Bronchial epithelial cell (primary cell): ENCODE measurements around the gene E2F1. TPM values are rescaled to one million over a fixed set of nuclear protein-coding genes. Genes with fewer than 3 reads are reported as not detected.

Source experiments
- DNase-seq: peaks from one replicate; pipeline ENCODE4 v3.0.0-alpha.2; 2010; ENCODE audit warnings: low read depth
- FAIRE-seq: peaks from 2 replicates; lab custom pipeline; 2011; peaks lifted over from hg19 to GRCh38; lab: Jason Lieb, UNC
- H3K27me3 ChIP-seq: 2 replicates; pipeline ENCODE4 v1.5.1; 2011; ENCODE audit warnings: low read length; ENCODE audit not compliant: control insufficient read depth, insufficient read depth
- H3K36me3 ChIP-seq: 2 replicates; pipeline ENCODE4 v1.5.1; 2011; ENCODE audit warnings: low read length; ENCODE audit not compliant: control insufficient read depth, insufficient read depth
- H3K4me3 ChIP-seq: 2 replicates; pipeline ENCODE4 v1.5.1; 2011; ENCODE audit warnings: mild to moderate bottlenecking, low read depth, low read length, control low read depth
- total RNA-seq: library from RNA; depleted of rRNA; stranded (reverse); fragments of >200 nt; gene quantifications from 2 replicates; pipeline ENCODE4 v1.2.1, GENCODE V29; 2014
- TF ChIP-seq, protein P1 (sequence below): IDR thresholded peaks from 2 replicates; pipeline ENCODE4 v1.5.1; 2011; ENCODE audit warnings: mild to moderate bottlenecking, moderate library complexity, low read length, control low read depth, inconsistent platforms; ENCODE audit not compliant: insufficient read depth, severe bottlenecking

E2F1 gene
- total RNA-seq, 1 donor from 2014 or later, result 0.26 TPM

GRCh38 chr20:33689973-33690372 is 3.8 kb upstream of the E2F1 start:
- H3K27me3 ChIP-seq, result no peaks in the 10 kb centered on the region
- TF ChIP-seq, protein P1, sequence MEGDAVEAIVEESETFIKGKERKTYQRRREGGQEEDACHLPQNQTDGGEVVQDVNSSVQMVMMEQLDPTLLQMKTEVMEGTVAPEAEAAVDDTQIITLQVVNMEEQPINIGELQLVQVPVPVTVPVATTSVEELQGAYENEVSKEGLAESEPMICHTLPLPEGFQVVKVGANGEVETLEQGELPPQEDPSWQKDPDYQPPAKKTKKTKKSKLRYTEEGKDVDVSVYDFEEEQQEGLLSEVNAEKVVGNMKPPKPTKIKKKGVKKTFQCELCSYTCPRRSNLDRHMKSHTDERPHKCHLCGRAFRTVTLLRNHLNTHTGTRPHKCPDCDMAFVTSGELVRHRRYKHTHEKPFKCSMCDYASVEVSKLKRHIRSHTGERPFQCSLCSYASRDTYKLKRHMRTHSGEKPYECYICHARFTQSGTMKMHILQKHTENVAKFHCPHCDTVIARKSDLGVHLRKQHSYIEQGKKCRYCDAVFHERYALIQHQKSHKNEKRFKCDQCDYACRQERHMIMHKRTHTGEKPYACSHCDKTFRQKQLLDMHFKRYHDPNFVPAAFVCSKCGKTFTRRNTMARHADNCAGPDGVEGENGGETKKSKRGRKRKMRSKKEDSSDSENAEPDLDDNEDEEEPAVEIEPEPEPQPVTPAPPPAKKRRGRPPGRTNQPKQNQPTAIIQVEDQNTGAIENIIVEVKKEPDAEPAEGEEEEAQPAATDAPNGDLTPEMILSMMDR, result no peak
- DNase-seq (no peak), FAIRE-seq (no peak)
- H3K4me3 ChIP-seq, result no peak overlapping the region
- no peaks in the 10 kb centered on the region for H3K36me3 ChIP-seq

DNA sequence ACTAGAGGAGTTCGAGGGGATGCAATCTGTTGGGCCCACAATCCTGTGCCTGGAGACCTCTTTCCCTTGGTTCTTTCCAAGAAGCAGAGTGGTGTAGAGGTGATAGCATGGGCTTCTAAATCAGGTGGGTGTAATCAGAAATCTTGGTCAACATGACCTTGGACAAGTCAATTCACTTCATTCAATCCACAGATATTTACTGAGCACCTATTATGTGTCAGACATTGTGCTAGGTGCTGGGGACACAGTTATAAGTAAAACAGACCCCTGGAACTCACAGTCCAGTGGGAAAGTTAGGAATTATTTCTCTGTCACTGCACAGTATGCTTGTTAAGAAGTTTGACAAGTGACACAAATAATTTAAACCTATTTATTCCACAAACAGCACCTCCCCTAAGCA is 3.3 kb upstream of the E2F1 start:
- no peak overlapping the region for H3K4me3 ChIP-seq
- TF ChIP-seq, protein P1, result no peak
- H3K36me3 ChIP-seq, result no peaks in the 10 kb centered on the region
- FAIRE-seq (no peak), DNase-seq (no peak)
- H3K27me3 ChIP-seq, result no peaks in the 10 kb centered on the region

GRCh38 chr20:33688938-33689424 is 2.8 kb upstream of the E2F1 start:
- DNase-seq (no peak), FAIRE-seq (no peak)
- Histone ChIP-seq H3K36me3 (no peaks in the 10 kb centered on the region), H3K27me3 (no peaks in the 10 kb centered on the region), H3K4me3 (no peak overlapping the region)
- TF ChIP-seq, protein P1, result no peak

DNA sequence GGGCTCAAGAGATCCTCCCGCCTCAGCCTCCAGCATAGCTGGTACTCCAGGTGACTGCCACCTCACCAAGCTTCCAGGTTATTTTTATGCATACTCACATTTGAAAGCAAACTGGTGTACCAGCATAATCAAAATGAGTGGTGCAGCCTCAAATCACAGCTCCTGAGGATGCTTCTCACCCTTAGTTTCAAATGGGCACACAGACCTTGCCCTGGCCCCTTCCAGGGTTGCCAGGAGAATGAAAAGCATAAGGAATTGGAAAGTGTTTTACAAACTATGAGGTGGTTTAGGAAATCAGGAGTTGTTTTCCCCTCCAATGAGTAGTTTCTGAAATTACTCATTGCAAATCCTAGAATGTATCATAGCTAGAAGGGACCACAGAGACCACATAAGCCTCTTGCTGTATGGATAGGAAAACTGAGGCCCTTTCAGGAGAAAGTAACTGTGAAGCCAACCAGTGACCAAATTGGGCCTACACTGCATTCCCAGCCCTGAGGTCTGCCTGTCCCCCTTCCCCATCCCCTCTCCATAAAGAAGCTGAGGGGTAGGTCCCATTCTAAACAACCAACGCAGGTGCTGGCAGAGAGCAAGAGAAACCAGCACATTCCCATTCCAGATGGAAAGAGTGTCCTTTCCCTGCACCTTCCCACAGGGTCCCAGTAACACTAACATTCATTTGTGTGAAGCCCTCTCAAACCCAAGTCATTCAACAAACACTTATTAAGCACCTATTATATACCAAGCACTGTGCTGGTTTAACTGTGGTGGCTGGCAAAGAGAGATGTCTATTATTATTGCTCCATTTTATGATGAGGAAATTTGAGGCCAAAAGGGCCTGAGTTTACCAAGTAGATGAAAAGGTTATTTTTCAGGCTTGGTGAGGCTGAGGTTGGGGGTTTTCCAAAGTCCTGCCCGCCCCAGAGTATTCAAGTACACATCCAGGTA is 2.1 kb upstream of the E2F1 start:
- no peaks in the 10 kb centered on the region for H3K36me3 ChIP-seq
- FAIRE-seq (no peak), DNase-seq (no peak)
- no peak overlapping the region for H3K4me3 ChIP-seq
- TF ChIP-seq, protein P1, result no peak
- no peaks in the 10 kb centered on the region for H3K27me3 ChIP-seq

- no peaks in the 10 kb centered on the region for H3K36me3 ChIP-seq
- TF ChIP-seq, protein P1, result no peak
- no peak for DNase-seq
- H3K4me3 ChIP-seq, result no peak overlapping the region
- H3K27me3 ChIP-seq, result no peaks in the 10 kb centered on the region
- no peak for FAIRE-seq
Measured at GRCh38 chr20:33687370-33687915, 1.3 kb upstream of the E2F1 start.
